A204.1 (cell line): ENCODE measurements around the gene TBX15.
"Not testable (repeated sequence)": the region's sequence is repeated elsewhere in the genome, so short reads cannot be mapped to it uniquely, and the experiment has no call there.

Experiments
- FAIRE-seq: peaks from 2 replicates; lab custom pipeline; 2012; peaks lifted over from hg19 to GRCh38; lab: Jason Lieb, UNC

TBX15 gene

DNA sequence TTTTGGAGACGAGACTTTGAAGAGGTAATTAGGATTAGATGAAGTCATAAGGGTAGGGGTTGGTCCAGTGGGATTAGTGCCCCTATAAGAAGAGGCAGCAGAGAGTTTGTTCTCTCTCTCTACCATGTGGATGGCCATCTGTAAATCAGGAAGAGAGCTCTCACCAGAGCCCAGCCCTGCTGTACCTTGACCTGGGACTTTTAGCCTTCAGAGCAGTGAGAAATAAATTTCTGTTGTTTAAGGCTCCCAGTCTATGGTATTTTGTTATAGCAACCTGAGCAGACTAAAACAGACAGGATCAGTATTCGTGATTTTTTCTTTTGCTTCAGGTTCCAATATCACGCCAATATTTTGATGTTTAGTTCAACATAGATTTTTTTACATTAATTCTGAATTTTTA, 30.0 kb downstream of the TBX15 start:
- FAIRE-seq = no peak

DNA sequence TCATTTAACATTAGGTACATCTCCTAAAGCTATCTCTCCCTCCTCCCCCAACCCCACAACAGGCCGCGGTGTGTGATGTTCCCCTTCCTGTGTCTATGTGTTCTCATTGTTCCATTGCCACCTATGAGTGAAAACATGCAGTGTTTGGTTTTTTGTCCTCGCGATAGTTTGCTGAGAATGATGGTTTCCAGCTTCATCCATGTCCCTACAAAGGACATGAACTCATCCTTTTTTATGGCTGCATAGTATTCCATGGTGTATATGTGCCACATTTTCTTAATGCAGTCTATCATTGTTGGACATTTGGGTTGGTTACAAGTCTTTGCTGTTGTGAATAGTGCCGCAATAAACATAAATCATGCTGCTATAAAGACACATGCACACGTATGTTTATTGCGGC, 30.6 kb downstream of the TBX15 start:
- FAIRE-seq = not testable (repeated sequence)

DNA sequence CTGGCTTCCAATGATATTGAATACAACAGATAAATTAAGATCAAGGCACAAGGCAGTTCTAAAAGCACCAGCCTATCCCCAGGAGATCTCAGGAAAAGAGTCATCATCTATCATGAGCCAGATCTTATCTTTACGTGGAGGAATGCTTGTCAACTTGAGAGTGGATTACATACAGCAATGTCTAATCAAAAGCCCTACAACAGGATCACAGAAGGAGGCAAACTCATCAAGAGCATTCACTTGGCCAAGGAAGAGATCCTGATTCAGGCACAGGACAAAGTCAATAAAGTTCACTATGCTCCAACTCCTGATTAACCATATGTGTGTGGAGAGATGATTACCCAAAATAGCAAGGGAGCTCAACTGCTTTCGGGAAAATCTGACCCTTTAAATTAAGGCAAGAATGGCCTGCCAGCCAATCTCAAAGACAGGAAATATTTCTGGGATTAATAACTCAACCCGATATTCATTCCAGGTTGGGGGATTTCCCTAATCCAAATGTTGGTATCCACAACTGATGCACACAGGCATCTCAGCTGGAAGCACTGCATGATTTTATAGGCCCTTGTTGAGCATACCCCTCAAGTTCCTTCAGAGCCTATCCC, 33.7 kb downstream of the TBX15 start:
- no peak for FAIRE-seq

DNA sequence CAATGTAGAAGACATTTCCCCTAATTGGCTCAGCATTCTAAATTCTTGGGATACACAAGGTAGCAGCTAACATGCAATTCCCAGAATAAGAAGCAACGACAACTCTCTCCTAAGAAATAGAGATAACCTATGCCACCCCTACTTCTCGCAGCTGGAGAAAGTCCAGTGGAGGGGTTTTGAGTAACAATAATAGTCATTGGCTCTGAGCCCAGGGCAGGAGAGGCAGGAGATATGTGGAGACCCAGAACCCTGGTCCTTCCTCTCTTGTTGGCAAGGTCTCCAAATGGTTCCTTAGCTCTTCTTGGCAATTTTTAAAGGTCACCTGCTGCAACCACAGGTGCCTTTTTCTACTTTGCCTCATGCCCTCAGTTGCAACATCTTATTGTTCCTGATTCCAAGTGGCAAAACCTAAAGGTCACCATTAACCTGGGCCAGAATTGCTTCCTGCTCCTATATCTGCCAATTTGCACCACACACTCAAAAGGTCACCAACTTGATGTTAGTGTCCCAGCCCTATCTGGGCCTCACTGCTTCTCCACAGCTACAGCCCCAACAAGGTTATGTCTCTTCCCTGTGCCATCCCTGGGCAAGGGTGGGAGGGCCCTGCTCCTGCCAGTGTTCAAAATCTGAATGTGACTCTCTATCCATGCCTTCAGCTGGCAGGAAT, 36.7 kb downstream of the TBX15 start:
- FAIRE-seq = no peak

DNA sequence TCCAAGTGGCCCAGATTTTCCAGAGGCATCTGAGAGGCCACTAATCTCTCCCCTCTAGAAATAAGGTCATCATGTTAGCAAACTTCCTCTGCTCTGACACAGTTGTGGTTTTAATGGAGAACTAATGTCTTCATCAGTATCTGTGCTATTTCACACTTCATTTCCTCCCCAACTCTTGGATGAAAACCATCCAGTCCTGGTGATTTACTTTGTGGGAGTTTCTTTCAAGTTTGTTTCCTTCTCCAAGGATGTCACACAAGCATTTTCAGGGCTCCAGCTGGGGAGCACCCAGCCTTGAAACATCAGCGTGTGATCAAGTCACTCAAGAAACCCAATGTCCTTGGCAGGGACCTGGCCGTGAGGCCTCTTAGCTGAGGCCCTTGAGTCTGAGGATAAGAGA, 38.8 kb downstream of the TBX15 start:
- no peak for FAIRE-seq

DNA sequence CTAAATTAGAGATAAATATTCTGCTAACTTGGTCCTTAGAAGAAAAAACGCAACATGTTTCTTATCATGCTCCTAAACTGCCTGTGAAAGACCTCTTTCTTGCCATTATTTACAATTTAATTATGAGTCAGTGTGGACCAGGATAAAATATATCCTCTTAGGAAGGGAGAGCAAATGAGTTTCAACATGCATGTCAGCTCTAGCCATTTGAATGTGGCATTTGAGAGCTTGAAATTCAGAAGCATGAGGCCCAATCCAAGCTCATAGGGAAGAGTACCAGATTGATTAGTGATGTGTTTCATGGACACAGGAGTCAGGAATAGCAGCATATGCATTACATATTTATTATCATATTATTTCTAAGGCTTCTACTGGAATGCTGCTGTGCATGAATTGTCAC, 39.3 kb downstream of the TBX15 start:
- FAIRE-seq = no peak

DNA sequence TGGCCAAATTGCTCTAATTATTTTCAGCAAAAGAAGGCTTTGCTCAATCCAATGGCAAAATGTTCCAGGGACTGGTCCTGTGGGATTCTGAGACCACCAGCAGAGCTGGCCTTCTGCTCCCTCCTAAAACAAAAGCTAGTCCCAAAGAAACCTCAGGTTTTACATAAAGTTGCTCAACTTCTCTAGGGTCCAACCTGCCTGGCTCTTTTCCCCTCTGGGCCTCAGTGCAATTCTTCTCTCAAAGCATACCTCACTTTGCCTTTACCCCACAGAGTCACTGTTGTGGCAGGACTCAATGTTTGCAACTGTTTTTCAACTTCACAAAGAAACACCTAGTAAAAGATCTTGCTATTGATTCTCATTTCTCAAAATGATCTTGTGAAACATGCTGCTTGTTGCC, 39.8 kb downstream of the TBX15 start:
- FAIRE-seq = no peak

DNA sequence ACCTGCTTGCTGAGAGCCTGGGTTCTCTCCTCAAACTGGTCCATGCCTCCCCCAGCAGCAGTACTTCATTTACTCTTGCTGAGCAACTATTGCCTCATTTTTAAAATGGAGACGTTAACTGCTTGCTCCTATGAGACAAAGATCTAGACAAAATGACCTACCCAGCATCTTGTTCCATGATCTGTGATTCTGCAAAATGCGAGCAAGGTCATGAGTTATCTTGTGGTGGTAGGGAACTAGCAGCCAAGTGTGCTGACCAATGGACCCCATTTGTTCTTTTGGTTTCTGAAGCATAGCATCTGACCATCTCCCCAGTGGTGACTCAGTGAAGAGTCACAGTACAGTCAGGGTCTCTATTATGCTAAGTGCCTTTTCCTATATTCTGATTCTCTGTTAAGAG, 40.4 kb downstream of the TBX15 start:
- FAIRE-seq = no peak

DNA sequence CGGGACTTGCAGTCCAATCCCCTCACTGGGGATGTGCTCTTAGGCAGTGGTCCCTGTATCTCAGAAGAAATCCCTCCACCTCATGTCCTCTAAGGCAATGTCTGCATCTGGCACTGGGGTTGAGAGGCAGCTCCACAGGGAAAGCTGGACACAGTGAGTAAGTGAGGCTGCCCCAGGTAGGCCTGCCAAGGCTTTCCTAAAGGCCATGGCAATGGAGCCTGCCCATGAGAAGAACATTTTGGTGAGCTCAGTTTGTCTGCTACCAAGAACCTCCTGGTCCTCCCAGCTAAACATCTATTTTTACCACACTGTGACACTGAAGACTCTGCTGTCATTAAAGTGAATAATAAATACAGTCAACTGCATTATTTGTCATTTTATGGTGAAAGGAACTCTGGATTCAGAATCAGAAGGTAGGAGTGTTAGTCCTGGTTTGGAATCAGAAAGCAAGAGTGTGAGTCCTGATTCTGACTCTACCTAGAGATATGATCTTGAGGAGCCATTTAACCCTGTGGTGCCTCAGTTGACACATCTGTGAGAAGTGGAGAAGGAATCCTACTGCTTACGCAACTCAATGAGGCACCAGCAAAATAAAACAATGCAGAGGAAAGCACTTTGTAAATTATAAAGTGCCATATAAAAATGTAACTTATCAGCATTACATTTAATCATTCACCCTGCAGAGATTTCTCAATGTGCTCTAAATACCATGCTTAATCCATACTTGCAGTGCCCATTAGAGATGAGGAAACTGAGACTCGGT, 41.0 kb downstream of the TBX15 start:
- no peak for FAIRE-seq

DNA sequence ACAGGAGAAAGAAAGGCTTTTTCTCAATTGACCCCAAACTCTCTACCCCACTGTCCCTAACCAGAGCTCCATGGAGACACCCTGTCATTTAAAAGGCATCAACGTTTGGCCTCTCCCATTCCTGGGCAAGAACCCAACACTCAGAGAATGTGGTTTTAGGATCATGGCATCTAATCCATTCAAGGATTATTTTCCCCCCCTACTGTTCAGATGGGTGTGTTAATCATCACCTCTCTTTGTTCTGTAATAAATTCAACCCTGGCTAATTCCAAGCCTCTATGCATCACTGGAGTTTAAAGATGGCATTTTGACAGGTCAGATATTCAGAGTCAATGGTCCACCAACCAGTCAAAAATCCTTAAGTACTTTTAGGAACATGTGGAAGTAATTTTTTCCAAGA, 42.7 kb downstream of the TBX15 start:
- FAIRE-seq = no peak

DNA sequence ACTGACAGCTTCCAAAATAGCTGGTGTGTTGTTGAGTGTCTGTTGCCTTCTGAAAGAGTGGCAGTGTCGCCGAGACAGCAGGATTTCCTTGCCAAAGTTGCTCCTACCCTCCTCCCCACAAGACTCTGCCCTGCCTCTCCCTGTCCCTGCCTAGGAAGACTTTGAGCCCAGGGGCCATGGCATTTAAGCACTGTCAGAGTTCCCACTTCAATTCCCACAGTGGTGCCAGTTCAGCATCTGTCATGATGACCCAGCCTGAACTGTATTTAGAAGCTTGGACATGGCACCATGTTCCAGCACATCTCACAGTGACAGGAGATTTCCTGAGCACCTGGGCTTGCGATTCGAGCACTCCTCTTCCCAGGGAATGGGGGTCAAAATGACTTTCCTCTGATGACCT, 43.6 kb downstream of the TBX15 start:
- no peak for FAIRE-seq

DNA sequence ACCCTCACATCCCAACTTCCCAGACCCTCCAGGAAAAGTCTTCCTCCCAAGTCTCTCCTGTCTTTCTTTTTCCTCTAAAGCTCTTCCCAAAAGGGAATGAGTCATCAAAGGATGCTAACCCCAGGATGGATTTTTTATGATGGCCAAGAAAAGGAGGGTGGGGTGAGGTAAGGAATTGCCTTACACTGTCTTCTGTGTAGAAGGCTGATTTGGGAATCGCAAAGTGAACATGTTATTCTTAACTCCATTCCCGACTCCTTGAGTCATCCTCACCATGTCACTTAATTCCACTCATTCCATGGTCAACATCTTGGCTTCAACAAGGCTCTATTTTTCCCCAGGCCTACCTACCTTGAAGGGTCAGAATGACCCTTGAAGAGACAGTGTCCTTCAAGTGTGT, 44.0 kb downstream of the TBX15 start:
- no peak for FAIRE-seq

DNA sequence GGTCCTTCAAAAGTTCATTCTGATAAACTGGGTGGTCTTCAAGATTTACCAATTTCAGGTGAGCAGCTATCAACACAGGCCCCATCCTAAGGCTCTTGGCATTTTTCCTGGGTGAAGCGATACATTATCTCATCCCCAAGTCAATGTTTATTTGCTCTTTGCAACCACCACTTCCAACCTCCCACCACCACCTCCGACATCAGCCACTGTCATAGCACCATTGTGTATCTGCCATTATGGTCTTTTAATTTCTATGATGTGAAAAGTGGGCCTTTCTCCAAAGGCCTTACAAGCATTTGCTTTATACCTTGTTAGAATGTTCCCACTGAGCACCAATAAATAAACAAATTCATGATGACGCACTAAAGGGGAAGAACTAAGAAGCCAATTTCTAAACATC, 47.2 kb downstream of the TBX15 start:
- no peak for FAIRE-seq

DNA sequence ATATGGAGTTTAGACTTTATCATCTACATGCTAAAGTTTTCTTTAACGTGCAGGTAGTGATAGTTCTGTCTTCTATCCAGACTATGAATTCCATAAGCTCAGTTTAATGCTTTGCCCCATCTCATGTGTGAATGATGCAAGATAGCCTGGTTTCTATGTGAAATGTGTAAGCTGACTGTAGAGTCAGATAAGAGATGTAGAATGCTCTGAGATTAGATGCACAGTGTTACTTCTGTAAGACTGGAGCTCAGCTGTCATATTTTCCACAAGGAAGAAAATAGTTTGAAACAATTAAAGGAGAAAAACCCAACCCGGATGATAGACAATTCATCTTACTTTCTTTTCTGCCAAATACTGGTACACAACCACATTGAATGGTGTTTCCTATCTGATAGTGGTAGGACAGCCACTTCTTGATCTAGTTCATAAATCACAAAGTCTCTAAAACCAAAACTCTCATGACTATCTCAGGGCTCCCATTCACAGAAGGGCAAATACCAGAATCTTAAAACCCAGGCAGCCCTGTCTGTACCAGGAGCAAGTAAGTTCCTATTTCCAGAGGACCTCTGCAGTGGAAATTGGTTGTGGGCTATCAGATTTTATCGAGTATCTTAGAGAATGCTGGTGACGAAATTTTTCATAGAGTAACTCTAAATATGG, 50.6 kb downstream of the TBX15 start:
- FAIRE-seq = no peak

DNA sequence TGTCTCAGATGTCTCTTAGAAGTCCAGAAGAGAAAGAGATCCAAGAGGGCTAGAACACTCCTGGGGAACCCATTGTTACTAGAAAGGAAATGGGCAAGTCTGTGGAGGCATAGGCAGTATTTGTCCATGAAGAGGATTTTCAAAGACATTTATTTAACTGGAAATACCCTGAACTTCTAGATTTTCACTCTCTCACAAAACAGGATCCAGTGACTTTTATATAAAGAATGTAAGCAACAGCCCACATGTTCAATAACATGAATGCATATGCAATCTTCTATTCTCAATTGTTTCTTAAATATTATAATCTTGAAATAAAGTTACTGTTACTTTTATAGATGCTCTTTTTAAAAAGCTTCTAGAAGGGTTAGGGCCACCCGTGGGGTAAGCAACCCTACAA, 53.4 kb downstream of the TBX15 start:
- no peak for FAIRE-seq

DNA sequence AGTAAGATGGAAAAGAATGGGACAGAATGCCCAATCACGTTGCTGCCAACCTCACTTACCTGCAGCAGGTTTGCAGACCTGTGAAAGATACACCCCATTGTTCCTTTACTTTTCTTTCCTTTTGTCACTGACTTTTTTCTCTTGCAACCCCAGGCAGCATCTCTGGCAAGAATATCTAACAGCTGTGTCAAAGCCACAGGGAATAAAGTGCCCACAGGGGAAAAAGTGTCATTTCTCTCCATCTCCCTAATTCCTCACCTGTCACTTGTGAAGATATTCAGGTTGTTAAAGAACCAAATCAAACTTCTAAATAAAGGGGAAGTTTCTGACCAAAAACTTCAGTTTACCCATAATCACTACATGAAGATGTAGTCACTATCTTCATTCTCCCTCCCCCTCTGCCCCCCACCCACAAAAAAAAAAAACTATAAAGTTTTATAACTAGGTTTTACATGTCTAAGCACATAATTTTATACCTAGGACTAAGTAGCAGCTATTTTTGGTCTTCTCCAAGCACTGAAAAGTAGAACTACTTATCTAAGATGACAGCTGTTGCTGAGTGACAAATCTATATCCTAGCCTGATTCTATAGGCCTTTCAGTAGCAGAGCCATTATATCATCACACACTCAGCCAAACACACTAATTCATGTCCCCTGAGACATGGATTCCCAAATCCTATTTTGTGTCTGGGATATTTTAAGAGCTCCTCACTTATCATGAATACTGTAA, 54.9 kb downstream of the TBX15 start:
- FAIRE-seq = no peak

DNA sequence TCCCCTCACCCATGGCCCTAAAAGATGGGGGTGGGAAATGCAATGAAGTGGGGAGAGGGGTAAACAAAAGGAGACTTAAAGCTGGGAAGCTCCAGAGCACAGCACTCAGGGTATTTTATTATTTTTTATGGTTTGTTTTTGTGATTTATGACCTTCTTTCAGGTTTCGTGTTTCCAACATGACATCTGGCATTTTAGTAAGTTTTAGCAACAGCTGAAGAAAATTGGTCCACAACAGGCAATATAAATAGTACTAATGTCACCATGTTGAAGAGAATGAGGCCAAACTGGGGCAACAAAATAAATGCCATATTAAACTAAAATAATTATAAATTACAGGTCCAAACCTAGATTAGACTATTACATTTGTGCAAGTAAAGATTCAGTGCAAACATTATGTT, 56.3 kb downstream of the TBX15 start:
- no peak for FAIRE-seq

DNA sequence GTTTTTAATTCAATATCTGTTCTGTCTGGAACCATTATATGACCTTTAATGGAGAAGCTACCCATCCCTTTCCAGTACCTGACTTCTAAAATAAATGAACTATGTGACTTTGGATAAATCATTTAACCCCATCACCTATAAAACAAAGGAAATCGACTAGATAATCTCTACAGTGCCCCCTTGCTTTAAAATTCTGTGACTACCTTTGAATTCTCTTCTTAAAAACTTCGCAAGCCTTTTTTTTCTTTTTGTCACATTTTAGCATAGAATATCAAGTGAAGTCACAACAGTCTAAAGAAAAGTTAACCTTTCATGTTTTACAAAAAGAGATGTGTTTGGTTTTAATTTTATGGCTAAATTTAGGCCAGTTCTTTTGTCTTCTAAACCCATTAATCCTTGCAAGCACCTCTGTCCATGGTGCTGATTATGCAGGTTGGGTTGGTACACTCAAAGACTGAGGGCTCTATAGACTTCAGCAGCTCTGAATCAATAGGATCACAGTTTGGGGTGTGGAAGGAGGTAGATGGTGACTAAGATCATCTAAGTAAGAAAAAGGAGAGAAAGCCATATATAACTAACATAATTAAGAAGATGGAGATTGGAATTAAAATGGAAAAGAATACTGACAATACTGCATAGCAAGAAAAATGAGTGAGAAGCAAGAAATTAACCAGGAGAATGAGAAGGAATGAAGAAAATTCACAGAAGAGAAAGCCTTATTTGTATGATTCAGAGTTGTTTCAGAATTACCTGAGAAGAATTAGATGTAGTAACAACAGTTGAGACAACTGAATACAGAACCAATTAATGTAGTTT, 59.2 kb downstream of the TBX15 start:
- no peak for FAIRE-seq

DNA sequence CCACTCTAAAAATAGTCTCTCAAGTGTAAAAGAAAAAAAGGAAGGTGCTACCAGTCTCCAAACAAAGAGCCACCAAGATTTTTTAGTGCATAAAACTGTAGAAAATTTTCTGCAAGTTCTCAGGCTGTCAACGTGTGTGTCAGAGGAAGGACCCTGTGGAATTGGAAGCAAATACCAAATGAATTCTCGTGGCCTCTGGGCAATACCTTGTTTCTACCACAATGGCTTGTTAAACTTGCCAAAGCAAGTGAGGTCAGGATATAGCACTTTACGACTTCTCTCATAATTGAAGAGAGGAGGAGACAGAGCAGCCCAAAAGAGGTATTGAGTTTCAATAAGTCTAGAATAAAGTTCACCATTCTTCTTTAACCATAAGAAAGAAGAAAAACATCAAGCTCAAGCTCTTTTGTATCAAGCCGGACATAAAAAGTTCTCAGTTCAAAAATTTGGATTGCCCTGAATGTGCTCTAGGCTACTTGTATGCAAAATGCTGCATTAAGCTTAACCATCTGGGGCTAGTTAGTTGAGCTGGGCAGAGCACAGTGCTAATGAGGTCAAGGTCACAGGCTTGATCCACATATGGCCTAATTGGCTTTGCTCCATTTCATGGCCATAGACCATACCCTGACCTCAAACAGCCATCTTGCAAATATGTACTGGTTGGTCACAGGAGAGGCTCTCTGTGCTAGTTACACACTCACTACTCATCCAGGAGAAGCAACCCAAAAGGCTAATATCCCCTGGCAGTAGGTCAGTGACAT, 60.5 kb downstream of the TBX15 start:
- FAIRE-seq = no peak

DNA sequence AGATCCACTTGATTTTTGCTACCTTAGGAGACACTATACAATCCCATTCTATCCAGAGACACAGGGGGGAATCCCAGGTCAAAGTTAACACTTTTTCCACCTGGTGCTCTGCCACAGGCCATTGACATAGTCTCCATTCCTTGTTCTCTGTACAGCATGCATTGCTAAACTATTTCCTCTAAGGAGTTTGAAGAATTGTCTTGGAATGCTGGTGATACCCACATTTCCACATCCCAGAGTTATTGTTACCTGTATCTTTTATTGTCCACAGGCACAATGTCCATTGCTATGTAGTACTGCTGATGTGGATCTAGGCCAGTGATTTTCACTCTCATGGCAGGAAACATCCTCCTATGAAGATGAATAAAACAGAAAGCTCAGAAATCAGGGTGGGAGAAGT, 61.9 kb downstream of the TBX15 start:
- no peak for FAIRE-seq

DNA sequence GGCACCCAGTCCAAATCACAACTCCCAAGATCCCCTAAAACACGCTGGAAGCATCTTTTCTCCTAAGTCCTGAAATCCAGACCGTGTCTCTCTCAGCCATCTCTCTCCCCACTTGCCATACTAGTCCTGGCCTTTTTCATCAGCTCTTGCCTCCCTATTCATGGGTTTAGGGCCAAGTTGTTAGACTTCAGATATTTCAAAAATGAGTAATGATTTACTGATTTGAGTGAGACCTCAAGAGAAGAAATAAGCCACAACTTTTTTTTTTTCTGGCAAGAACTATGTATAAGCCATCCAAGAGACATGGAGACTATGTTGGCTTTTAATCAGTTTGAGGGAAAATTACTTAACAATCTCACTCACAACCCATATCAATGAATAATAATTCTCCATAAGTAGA, 62.5 kb downstream of the TBX15 start:
- FAIRE-seq = no peak
